ENCODE data around the gene COL9A3.

COL9A3 gene

DNA sequence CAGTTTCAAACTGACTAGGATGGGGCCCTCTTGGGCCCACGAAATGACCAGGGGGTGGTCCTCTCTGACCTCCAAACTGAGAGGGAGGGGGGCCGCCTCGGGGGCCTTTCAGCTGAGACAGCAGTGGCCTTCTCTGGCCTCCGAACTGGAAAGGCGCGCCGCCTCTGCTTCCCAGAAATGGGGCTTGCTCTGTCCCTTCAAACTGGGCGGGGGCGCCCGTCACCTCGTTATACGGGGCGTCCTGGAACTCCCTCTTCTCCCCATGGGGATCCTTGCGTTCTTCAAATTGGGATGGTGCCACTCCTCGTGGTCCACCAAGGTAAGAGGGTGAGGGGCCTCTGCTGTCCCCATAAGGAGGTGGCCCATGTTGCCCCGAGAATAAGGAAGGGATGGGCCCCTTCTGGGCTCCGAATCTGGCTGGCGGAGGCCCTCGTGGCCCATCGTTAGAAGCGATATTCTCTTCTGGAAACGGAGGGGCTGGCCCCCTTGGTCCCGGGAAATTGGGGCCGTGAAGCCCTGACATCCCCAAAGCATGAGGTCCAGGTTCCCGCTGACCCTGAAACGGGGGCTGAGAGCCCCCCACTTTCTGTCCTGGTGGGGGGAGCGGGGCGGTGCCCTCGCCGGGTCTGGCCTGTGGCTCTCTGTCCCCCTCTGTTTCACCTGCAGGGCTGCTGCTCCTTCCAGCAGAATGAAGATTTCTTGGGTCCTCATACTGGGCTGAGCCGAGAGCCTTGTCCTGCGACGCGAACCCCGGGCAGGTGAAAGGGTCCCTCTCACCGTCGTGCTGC, 63.5 kb downstream of the COL9A3 start:
- DNase-seq (ENCODE audit: low spot score): no peak

DNA sequence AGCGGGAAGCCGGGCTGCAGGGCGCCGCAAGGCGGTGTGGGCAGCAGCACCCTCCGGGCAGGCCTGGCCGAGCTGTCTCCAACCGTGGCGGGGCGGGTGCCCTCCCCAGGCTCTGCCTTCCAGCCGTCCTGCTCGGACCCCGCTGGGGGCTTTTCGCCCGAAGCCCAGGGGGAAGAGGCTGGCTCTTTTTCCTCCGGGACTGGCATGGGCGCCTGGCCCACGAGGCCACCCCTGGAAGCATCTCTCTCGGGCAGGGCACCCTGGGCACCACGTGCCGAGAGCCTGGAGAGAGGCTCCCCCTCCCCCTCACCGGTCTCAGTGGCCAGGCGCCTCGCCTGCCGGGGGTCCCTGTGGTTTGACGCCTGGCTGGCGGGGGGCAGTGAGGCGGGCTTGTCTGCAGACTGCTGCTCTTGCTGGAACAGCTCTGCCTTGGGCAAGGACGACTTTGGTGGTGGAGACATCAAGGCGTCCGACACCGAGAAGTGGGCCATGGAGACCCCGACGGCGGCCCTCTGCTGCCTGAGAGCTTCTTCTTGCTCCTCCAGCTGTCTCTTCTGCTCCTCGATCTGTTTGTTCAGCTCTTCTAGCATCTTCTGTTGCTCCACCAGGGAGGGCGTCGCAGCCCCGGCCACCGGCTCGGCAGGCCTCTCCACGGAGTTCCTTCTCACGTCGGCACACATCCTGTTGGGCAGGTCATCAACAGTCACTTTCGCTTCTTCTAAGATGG, 64.2 kb downstream of the COL9A3 start:
- DNase-seq (ENCODE audit: low spot score): no peak

DNA sequence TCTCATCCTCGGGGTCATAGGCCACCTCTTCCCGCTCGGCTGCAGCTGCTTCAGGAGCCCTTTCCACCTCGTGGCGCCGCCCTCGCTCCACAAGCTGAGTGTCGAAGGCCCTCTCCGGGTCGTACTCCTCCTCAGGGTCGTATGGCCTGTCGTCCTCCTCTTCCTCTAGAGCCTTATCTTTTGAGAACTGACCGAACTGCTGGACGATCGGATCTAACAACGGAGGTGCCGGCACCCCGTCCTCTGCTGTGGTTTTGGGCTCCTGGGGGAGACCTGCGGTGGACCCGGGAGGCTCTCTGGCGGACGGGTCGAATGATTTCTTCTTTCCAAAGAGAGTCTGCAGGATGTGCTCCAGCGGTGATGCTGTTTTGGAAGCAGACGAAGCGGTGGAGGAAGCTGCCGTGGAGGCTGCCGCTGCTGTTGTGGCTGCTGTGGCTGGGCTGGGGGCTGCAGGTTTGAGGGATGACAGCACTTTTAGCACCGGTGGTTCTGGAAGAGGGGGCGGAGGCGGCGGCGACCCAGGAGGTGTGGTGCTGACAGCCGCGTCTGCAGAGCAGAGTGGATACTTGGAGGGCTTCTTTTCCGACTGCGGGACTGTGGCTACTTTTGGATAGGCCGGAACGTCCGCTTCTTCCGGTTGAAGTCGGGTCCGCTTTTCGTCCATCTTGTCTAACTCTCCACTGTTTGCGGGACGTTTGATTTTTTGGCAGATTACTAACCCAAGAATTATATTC, 65.0 kb downstream of the COL9A3 start:
- DNase-seq (ENCODE audit: low spot score): no peak

DNA sequence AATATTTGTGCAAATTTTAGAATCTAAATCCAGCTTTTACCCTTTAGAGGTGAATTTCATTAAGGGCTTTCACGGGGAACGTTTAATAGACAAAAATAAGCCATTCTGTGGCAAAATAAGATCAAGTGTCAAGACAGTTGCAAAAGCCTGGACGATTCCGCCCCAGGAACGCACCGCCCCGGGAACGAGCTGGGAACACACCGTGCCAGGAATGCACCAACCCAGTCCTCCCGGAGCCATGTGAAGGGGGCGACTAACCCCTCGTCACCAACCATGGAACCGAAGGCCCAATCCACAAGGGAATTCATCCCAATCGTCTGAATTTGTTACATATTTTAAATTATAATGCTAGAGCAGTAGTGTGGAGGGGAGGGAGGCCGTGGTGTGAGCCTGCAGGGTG, 65.6 kb downstream of the COL9A3 start:
- DNase-seq (ENCODE audit: low spot score): no peak

DNA sequence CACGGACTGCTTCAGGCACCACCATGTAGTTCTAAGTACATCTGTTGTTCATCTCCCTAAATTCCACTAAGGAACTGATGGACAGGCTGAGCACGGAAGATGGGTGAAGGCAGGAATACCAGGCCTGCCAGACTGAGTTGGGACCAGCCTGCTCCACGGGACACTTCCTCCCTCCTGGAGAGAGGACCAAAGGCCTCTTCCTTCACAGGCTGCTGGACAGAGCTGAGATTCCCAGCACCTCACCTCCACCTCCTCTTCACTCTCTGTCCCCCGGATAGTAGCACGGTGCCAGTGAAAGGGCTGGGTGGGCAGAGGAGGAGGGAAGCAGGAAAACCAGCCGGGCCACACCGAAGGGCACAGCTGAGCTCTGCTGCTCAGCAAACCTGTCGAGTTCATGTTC, 67.7 kb downstream of the COL9A3 start:
- DNase-seq (ENCODE audit: low spot score): no peak

DNA sequence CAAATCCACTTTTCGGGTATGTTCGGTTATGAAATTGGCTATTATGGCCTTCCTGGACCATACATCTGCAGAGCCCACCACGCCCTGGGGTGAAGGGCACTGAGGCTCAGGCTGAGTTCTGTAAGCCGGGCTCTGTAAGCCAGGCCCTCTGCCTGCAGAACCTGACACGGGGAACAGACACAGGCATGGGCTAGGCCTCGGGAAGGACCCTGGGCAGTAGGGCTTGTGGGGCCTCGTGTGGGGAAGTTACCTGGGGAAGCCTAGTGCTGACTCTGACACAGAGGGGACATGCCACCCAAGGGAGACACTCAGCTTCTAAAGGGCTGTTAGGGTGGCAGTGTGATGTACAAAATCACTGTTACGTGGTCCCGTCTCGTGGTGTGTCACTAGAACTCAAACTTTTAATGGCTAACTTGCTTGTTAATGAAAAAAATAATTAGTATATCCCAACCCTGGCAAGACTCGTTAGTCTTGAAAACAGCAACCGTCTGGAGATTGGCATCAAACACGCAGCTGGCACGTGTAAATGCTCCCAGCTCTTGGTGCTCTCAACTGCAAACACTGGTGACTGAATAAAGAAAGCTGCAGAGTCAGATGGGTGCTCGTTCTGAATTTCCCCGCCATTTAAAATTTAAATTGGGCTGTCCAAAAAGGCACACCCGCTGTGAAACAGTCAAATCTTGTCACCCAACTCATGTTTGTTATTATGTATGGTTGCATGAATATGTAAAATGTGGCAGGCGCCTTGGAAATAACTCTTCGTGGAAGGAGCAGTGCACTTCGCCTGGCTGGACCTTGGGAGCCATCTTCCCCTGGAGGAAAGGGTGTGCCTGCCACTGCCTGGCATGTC, 68.4 kb downstream of the COL9A3 start:
- no peak for DNase-seq (ENCODE audit: low spot score)

DNA sequence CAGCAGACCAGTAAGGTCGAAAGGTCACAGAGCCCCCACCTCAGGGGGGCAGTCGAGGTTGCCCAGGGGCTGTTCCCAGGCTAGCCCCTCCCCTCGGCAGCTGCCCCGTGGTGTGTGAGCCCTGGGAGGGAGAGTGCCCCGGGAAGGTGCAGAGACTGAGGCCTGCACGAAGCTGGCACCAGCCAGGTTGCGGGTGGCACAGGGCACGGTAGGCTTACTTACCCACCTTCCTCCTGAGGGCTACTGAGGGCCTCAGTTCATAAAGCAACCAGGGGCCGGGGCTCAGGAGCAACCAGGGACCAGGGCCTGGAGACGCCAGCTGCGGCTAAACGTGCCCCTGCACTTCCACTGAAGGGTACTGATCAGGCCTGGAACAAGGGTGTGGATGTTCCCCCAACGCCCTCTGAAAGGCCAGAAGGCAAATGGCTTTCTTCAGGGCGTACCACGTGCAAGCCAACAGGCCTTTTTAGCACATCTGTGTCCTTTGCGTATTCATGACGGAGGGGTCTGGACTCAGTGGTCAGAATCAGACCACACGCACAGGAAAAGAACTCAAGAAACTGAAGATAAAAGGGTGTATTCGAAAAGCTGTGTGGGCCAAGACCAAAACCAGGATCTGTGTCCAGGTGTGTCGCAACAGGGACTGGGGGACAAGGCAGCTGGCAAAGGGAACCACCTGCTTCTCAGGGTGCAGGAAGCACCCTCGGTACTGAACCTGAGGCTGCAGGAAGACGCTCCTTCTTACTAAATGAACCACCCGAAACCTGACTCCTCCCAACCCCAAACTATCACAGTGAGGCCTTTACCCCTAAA, 69.3 kb downstream of the COL9A3 start:
- no peak for DNase-seq (ENCODE audit: low spot score)

DNA sequence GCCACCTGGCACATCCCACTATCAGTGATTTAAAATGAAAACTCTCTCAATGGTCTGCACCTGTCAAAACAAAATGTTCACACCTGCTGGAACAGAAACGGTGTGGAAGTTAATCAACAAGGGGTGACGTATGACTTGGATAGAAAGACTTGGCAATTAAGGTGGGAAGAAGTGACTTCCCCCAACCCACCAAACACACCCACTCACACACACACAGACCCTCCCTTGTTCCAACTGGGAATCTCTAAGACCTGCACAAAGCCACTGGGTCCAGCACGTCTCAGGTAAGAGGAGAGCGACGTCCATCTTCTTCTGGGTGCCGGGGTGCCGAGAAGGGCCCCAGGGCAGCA, 69.8 kb downstream of the COL9A3 start:
- no peak for DNase-seq (ENCODE audit: low spot score)

DNA sequence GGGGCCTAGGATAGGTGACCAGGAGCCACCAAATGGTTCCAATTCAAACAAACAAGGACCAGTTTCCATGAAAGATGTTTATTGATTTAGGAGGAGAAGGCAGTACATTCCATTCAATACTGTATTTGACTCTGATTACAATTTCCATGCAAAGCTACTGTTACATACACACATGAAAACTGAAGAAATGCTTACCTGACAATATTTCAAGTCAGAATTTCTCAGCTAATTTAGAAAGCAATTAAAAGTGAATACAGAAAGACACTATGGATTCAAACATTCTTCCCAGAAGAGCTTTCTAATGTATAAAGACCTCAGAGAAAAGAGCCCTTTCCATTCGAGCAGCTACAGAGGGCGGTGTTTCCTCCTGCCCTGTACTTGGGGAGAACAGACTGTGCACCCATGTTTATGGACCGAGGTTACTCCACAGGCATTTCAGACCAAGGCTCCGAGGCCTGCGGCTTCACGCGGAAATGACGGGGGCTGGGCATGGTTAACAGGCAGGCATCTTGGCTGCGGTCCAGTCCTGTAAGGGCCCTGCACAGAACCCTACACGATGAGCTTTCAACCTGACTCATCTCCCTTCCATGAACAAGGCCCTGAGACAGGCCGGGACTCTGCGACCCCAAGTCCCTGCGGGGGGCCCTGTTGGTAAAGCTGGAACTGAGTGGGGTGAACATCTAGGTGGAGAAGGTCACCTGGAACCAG, 70.5 kb downstream of the COL9A3 start:
- DNase-seq (ENCODE audit: low spot score): no peak

DNA sequence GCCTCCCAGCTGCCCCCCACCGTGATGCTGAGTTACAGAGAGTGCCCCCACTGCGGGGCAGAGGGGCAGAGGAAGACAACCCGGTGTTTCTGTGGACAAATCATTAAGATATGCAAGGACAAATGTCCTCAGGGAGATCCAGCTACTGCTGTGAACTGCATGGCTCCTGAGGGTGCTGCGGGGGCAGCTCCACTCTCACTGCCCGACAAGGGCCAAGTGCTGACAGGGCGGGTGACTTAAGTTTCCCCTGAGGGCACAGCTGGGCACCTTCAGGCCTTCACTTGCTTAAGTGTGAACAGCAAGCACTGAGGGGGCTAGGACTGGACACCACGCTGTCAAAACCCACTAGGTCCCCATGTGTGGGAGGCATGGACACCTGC, 71.0 kb downstream of the COL9A3 start:
- DNase-seq (ENCODE audit: low spot score): no peak

DNA sequence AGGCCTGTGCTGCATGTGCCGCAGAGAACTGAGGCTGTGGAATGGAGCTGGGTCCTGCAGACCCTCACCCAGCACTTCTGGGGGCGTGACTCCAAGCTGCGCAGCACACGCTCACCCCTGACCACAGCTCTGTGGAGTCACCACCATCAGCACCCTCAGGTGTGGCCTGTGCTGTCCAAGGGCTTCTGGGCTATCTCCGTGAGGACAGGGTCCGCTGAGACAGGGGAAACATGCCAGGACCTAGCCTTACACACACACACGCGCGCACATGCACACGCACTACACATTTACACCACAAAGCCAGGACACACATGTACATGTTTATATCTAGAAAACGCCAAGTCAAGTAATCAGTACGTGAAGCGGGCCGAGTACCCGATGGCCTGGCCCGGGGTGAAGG, 71.6 kb downstream of the COL9A3 start:
- no peak for DNase-seq (ENCODE audit: low spot score)

DNA sequence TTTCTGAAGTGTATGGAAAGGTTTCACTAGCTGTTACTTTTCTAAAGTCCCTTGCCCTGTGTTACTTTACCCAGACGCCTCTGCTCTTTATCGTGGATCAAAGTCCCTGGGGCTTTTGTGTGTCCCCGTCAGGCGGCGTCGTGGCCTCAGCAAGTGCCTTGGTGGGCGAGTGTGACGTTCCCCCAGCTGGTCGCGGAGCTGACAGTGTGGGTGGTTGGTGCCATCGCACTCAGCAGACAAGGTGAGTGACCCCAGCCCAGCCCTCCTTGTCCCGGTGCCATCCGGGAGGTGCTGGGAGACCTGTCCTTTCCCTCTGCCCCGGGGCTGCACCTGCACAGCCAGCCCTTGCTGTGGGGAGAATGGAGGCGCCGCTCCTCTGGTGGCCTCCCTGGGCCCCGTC, 72.1 kb downstream of the COL9A3 start:
- no peak for DNase-seq (ENCODE audit: low spot score)

DNA sequence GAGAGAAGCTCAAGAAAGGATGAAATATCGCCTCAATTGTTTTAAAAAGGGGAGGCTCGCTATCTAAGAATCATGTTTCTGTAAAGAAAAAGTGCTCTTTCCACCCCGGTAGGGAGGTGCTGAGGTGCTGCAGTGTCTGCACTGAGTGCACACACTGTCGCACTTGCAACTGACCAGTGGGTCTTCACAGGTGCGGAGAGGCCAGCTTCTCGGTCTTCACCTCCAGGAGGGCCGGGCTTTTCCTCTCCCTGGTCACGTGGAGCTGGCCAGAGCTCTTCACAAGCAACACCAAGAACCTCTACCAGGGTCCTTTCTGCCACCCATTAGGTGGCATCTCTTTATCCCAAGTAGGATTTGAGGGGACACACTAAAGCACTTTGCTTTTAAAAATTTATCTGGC, 72.6 kb downstream of the COL9A3 start:
- DNase-seq (ENCODE audit: low spot score): no peak

DNA sequence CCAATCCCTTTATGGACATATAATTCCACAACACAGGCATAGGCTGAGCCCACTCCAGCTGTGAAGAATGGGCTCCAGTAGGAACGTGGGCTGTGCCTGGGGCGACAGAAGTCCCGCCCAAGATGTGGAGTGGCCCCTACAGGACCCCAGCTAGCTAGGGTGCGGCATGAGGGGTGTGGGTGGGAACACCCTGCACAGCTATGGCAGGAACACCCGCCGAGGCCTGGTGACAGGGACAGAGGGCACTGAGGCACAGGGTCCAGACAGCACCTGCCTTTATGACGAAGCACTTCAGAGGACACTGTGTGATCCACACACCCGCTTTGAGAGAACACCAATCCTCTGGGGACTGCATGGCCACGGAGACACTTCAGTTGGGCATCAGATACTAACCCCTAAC, 73.0 kb downstream of the COL9A3 start:
- DNase-seq (ENCODE audit: low spot score): no peak

DNA sequence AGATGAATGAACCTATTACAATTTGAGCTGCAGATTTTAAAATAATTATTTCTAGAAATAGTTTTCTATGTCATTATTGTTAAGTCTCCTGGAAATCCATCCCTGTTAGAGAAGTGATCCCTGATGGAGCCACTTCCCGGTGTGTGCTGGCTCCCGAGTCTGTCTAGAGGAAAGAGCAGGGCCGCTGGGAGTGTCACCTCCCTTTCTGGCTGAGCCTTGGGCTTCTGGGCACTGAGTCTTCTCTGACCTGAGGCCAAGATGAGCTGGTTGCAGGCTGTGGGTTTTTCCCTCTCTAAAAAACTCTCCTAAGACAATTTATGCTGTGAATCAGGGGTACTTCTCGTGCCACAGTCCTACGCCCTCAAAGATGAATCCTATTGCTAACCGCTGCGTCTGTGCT, 73.6 kb downstream of the COL9A3 start:
- no peak for DNase-seq (ENCODE audit: low spot score)
